Chondrocyte (in vitro differentiated cells): ENCODE results near the gene PTPRJ. TPM values are rescaled to one million over a fixed set of nuclear protein-coding genes. Genes with fewer than 3 reads are reported as not detected.

ENCODE experiments used
- DNase-seq: peaks from one replicate; pipeline ENCODE4 v3.0.0; 2021; ENCODE audit warnings: mixed read lengths, low spot score
- H3K27ac Mint-ChIP-seq: one replicate; pipeline ENCODE4 v1.8.0; 2021; ENCODE audit warnings: mild to moderate bottlenecking, moderate library complexity, mixed read lengths; ENCODE audit not compliant: unreplicated experiment
- H3K27me3 Mint-ChIP-seq: 2 replicates; pipeline ENCODE4 v1.8.0; 2021; ENCODE audit warnings: low read depth, mixed read lengths
- H3K36me3 Mint-ChIP-seq: 2 replicates; pipeline ENCODE4 v1.8.0; 2021; ENCODE audit warnings: low read depth, mixed read lengths
- H3K4me1 Mint-ChIP-seq: 2 replicates; pipeline ENCODE4 v1.8.0; 2021; ENCODE audit warnings: low read depth, mild to moderate bottlenecking, mixed read lengths
- H3K4me3 Mint-ChIP-seq: one replicate; pipeline ENCODE4 v1.8.0; 2021; ENCODE audit warnings: mild to moderate bottlenecking, moderate library complexity, mixed read lengths; ENCODE audit not compliant: unreplicated experiment
- H3K9me3 Mint-ChIP-seq: 2 replicates; pipeline ENCODE4 v1.8.0; 2021; ENCODE audit warnings: low read depth, mixed read lengths
- CTCF ChIP-seq: fragments of 200-600 bp; sonication (generic); IDR thresholded peaks from 2 replicates; pipeline ENCODE4 v1.5.0; 2021; ENCODE audit warnings: antibody characterized with exemption, mild to moderate bottlenecking, moderate library complexity
- total RNA-seq: library from RNA; stranded (reverse); gene quantifications from 3 replicates; pipeline ENCODE4 v1.2.1, GENCODE V29; 2021

The PTPRJ gene
- total RNA-seq, 1 donor from 2014 or later = 18.1 TPM

DNA sequence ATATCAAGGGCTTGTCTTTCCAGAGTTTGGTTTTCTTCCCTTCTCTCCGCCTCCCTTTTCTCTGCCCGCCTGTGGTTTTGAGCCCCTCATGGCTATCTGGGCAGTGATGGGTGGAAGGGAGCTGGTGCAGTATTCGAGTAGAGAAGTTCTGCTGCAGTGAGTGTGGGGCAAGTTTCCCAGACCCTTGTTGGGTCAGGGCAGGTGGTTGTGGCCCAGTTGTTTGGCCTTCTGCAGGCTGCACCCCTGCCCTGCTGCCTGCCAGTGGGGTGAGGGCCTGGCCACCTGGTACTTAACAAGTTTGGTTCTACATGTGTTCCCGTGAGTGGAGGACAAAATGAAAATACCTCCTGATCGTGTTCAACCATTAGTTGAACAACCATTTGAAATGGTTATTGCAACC is 65.2 kb downstream of the PTPRJ start:
- Mint-ChIP-seq H3K4me1 (peaks cover 17% of the 10 kb centered on the region), H3K9me3 (no peaks in the 10 kb centered on the region), H3K27me3 (no peaks in the 10 kb centered on the region), H3K27ac (no peak overlapping the region), H3K36me3 (no peaks in the 10 kb centered on the region), H3K4me3 (no peak overlapping the region)
- DNase-seq = no peak
- TF ChIP-seq CTCF = no peak

GRCh38 chr11:48047616-48048015 is 67.3 kb downstream of the PTPRJ start:
- Mint-ChIP-seq H3K4me3 (no peak overlapping the region), H3K9me3 (no peaks in the 10 kb centered on the region), H3K36me3 (no peaks in the 10 kb centered on the region), H3K4me1 (peaks cover 29% of the 10 kb centered on the region), H3K27ac (peak overlapping the region; percentile 70), H3K27me3 (no peaks in the 10 kb centered on the region)
- no peak for TF ChIP-seq CTCF
- DNase-seq = no peak

GRCh38 chr11:48049036-48049435 is 68.7 kb downstream of the PTPRJ start:
- H3K4me3 Mint-ChIP-seq = no peak overlapping the region

DNA sequence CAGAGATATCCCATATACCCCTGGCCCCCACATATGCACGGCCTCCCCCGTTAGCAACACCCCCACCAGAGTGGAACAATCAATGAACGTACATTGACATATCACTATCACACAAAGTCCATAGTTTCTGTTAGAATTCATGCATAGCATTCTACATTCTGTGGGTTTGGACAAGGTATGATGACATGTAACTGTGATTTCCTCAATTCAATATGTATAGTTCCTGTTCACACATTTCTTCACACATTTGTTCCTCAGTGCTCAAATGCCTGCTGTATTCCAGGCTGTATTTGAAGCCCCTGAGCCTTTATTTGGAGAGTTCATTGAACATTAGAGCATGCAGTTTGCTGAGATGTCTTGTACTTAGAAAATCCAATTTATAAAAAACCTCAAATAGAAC is 69.9 kb downstream of the PTPRJ start:
- Mint-ChIP-seq H3K36me3 (no peaks in the 10 kb centered on the region), H3K9me3 (no peaks in the 10 kb centered on the region), H3K27ac (no peak overlapping the region), H3K4me3 (no peak overlapping the region), H3K27me3 (no peaks in the 10 kb centered on the region), H3K4me1 (peaks cover 38% of the 10 kb centered on the region)
- TF ChIP-seq CTCF = no peak
- DNase-seq = no peak

More at GRCh38 chr11:48049036-48049435, 68.7 kb downstream of the PTPRJ start:
- TF ChIP-seq CTCF = no peak
- Mint-ChIP-seq H3K27me3 (no peaks in the 10 kb centered on the region), H3K4me1 (peaks cover 31% of the 10 kb centered on the region), H3K27ac (no peak overlapping the region), H3K36me3 (no peaks in the 10 kb centered on the region), H3K9me3 (no peaks in the 10 kb centered on the region)
- no peak for DNase-seq

DNA sequence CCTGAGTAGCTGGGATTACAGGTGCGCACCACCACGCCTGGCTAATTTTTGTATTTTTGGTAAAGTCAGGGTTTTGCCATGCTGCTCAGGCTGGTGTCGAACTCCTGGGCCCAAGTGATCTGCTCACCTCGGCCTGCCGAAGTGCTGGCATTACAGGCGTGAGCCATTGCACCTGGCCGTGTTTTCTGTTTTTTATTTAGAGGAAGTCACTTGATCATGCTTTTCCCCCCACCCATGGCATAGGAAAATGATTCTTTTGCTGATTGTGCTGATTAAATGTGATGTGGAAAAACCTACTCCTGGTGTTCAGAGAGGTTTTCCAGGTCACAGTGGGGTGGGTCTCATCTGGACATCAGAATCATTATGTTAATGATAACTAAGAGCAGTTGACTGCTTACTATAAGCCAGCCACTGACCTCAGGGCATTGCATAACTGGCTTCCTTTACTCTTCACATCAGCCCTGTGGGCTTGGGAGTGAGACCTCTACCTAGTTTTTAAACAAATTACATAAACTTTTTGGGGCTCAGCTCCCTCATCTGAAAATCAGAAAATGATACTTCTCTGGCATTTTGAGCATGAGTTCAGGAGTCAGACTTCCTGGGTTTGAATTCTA is 71.0 kb downstream of the PTPRJ start:
- Mint-ChIP-seq H3K4me1 (peaks cover 49% of the 10 kb centered on the region), H3K4me3 (no peak overlapping the region), H3K27me3 (no peaks in the 10 kb centered on the region), H3K36me3 (no peaks in the 10 kb centered on the region), H3K27ac (no peak overlapping the region), H3K9me3 (no peaks in the 10 kb centered on the region)
- no peak for TF ChIP-seq CTCF
- DNase-seq = no peak
